HG03575 (cell line): ENCODE measurements around the gene SPATA25.
"Not testable (repeated sequence)": the region's sequence is repeated elsewhere in the genome, so short reads cannot be mapped to it uniquely, and the experiment has no call there.

ENCODE experiments used
- ATAC-seq: cut with Tn5 transposase; IDR thresholded peaks from one replicate; pipeline ENCODE4 v1.9.1; 2021; ENCODE audit not compliant: unreplicated experiment, insufficient number of reproducible peaks, low FRiP score; ENCODE audit errors: extremely low read depth

SPATA25 gene

GRCh38 chr20:45918182-45918737, 30.8 kb upstream of the SPATA25 start:
- no peak for ATAC-seq

- ATAC-seq: no peak
These were observed 30.3 kb upstream of the SPATA25 start for GRCh38 chr20:45917790-45918141.

GRCh38 chr20:45913116-45913515, 25.7 kb upstream of the SPATA25 start:
- no peak for ATAC-seq

- no peak for ATAC-seq
These were observed 24.9 kb upstream of the SPATA25 start for GRCh38 chr20:45912344-45912682.

GRCh38 chr20:45911486-45912343, 24.3 kb upstream of the SPATA25 start, which contains the start of gene PLTP:
TSS of gene PLTP (minus strand) at chr20:45912155. CDS start at chr20:45911452, 703 bp downstream.
- no peak for ATAC-seq

GRCh38 chr20:45910670-45911485, 23.5 kb upstream of the SPATA25 start:
- ATAC-seq: peak; percentile 50

GRCh38 chr20:45909817-45910669, 22.6 kb upstream of the SPATA25 start:
- no peak for ATAC-seq

- no peak for ATAC-seq
These were observed 21.9 kb upstream of the SPATA25 start for GRCh38 chr20:45909336-45909808.

GRCh38 chr20:45908084-45908483, 20.7 kb upstream of the SPATA25 start:
- no peak for ATAC-seq

GRCh38 chr20:45907219-45907948, 20.0 kb upstream of the SPATA25 start:
- ATAC-seq: no peak

- no peak for ATAC-seq
These were observed 18.2 kb upstream of the SPATA25 start for GRCh38 chr20:45905505-45906079.

GRCh38 chr20:45904583-45905504, 17.4 kb upstream of the SPATA25 start:
- no peak for ATAC-seq

GRCh38 chr20:45902199-45902701, 14.8 kb upstream of the SPATA25 start:
- ATAC-seq: no peak

- not testable (repeated sequence) for ATAC-seq
These were observed 13.9 kb upstream of the SPATA25 start for GRCh38 chr20:45901332-45901731.

- ATAC-seq: no peak
These were observed 11.8 kb upstream of the SPATA25 start for GRCh38 chr20:45899046-45899835.

- ATAC-seq: no peak
These were observed 10.9 kb upstream of the SPATA25 start for GRCh38 chr20:45898285-45898684.
